IMR-90 (cell line): Measurements from ENCODE around the gene CNIH2.

Experiments
- BHLHE40 ChIP-seq: fragments of 150-350 bp; IDR thresholded peaks from 2 replicates; pipeline ENCODE4 v1.6.1; 2016; ENCODE audit warnings: mild to moderate bottlenecking, low read depth, low read length
- CHD1 ChIP-seq: IDR thresholded peaks from 2 replicates; pipeline ENCODE4 v1.6.1; 2012; ENCODE audit warnings: low read depth, low read length, improper control_type of control experiment
- FOS ChIP-seq: fragments of 150-350 bp; IDR thresholded peaks from 2 replicates; pipeline ENCODE4 v1.6.1; 2016; ENCODE audit warnings: low read depth, low read length
- MXI1 ChIP-seq: IDR thresholded peaks from 2 replicates; pipeline ENCODE4 v1.6.1; 2012; ENCODE audit warnings: low read depth, mild to moderate bottlenecking, low read length, moderate library complexity, borderline replicate concordance
- POLR2A ChIP-seq: IDR thresholded peaks from 2 replicates; pipeline ENCODE4 v1.6.1; 2012; ENCODE audit warnings: mild to moderate bottlenecking, low read depth, low read length
- RAD21 ChIP-seq: IDR thresholded peaks from 2 replicates; pipeline ENCODE4 v1.6.1; 2012; ENCODE audit warnings: low read length, improper control_type of control experiment
- RFX5 ChIP-seq: IDR thresholded peaks from 2 replicates; pipeline ENCODE4 v1.8.0; 2012; ENCODE audit warnings: low read depth, mild to moderate bottlenecking, low read length, moderate library complexity
- SMC3 ChIP-seq: fragments of 150-350 bp; IDR thresholded peaks from 2 replicates; pipeline ENCODE4 v1.6.1; 2016; ENCODE audit warnings: low read depth, mild to moderate bottlenecking, antibody characterized with exemption, low read length, moderate library complexity
- TF ChIP-seq, protein P1 (sequence below): conservative IDR thresholded peaks from 2 replicates; pipeline ENCODE4 v1.5.1; 2012; ENCODE audit warnings: mild to moderate bottlenecking, low read depth, low read length, improper control_type of control experiment
- TF ChIP-seq, protein P2 (sequence below): fragments of 150-350 bp; IDR thresholded peaks from 2 replicates; pipeline ENCODE4 v1.6.1; 2017; ENCODE audit warnings: mild to moderate bottlenecking, antibody characterized with exemption, low read length, low read depth
- TF ChIP-seq, protein P3 (sequence below): fragments of 150-350 bp; IDR thresholded peaks from 2 replicates; pipeline ENCODE4 v1.6.1; 2016; ENCODE audit warnings: low read depth, mild to moderate bottlenecking, low read length, moderate library complexity, borderline replicate concordance

DNA sequence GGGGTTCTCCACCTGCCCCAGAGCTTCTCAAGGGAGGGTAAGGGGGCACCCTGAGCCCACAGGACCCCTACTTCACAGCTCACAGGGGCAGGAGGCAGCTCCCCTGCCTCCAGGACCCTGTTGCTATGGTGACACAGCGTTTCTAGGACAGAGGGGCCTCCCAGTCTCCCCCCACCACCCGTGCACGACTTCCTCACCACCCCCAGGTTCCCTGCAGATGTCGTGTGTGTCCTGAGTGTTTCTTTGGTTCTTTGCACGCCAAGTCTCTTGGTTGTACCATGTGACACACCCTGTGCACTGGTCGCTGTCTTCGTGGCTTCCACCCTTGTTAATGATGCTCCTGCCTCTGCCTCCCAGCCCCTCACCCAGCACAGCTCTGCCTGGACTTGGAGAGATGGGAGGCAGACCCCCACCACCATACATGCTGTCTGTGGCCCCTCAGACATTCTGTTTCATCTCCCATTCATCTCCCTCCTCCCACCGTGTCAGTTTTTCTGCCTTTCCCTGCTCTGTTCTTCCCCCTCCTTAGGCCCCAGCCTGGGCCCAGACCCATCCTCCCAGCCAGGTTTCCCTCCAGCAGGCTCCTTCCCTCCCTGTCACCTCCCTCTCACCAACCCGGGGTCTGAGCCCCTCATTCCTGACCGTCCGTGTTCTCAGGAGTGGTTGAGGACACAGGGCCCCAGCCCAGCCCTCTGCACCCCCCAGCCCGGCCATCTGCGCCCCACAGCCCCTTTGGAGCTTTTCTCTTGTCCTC is 34.0 kb upstream of the CNIH2 start:
- TF ChIP-seq, protein P1, sequence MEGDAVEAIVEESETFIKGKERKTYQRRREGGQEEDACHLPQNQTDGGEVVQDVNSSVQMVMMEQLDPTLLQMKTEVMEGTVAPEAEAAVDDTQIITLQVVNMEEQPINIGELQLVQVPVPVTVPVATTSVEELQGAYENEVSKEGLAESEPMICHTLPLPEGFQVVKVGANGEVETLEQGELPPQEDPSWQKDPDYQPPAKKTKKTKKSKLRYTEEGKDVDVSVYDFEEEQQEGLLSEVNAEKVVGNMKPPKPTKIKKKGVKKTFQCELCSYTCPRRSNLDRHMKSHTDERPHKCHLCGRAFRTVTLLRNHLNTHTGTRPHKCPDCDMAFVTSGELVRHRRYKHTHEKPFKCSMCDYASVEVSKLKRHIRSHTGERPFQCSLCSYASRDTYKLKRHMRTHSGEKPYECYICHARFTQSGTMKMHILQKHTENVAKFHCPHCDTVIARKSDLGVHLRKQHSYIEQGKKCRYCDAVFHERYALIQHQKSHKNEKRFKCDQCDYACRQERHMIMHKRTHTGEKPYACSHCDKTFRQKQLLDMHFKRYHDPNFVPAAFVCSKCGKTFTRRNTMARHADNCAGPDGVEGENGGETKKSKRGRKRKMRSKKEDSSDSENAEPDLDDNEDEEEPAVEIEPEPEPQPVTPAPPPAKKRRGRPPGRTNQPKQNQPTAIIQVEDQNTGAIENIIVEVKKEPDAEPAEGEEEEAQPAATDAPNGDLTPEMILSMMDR: no peak
- TF ChIP-seq POLR2A (no peak), SMC3 (no peak), FOS (no peak), CHD1 (no peak), BHLHE40 (no peak), RFX5 (no peak), RAD21 (no peak), MXI1 (no peak)
- TF ChIP-seq, protein P2, sequence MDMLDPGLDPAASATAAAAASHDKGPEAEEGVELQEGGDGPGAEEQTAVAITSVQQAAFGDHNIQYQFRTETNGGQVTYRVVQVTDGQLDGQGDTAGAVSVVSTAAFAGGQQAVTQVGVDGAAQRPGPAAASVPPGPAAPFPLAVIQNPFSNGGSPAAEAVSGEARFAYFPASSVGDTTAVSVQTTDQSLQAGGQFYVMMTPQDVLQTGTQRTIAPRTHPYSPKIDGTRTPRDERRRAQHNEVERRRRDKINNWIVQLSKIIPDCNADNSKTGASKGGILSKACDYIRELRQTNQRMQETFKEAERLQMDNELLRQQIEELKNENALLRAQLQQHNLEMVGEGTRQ: no peak
- TF ChIP-seq, protein P3, sequence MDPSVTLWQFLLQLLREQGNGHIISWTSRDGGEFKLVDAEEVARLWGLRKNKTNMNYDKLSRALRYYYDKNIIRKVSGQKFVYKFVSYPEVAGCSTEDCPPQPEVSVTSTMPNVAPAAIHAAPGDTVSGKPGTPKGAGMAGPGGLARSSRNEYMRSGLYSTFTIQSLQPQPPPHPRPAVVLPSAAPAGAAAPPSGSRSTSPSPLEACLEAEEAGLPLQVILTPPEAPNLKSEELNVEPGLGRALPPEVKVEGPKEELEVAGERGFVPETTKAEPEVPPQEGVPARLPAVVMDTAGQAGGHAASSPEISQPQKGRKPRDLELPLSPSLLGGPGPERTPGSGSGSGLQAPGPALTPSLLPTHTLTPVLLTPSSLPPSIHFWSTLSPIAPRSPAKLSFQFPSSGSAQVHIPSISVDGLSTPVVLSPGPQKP: no peak
